Activated CD8-positive, alpha-beta memory T cell treated with anti-CD3 and anti-CD28 coated beads, Interleukin-2, amount 10 ng/mL, durations not matched to agents 7 days and 5 days (primary cell): ENCODE results near the gene OR52K1. TPM values are rescaled to one million over a fixed set of nuclear protein-coding genes. Genes with fewer than 3 reads are reported as not detected.

Source experiments
- total RNA-seq, 2 experiments: library from RNA; stranded (reverse); gene quantifications; one replicate each; pipeline ENCODE4 v1.2.3, GENCODE V29; 2021

The OR52K1 gene
- total RNA-seq, 2 experiments from 2014 or later: not detected

Other genes with a start within 250 kb of the OR52K1 start
- not detected for gene OR52B4, start 114.3 kb upstream of the OR52K1 start, total RNA-seq
- gene TRIM21, start 88.9 kb upstream of the OR52K1 start, total RNA-seq: 10 to 100 TPM; 56.0 to 68.7 TPM
- not detected for gene OR52K2, start 33.4 kb upstream of the OR52K1 start, total RNA-seq
- gene OR52M1, start 62.5 kb downstream of the OR52K1 start, total RNA-seq: not detected
- not detected for gene OR52I2, start 99.1 kb downstream of the OR52K1 start, total RNA-seq
- not detected for gene OR52I1, start 111.4 kb downstream of the OR52K1 start, total RNA-seq
- 10 to 100 TPM; 14.9 to 15.9 TPM for gene TRIM68, start 125.6 kb downstream of the OR52K1 start, total RNA-seq
- not detected for gene OR51D1, start 154.8 kb downstream of the OR52K1 start, total RNA-seq
- gene OR51E1, start 161.3 kb downstream of the OR52K1 start, total RNA-seq: not detected
- not detected for gene OR51E2, start 215.2 kb downstream of the OR52K1 start, total RNA-seq
- not detected for gene MMP26, start 222.1 kb downstream of the OR52K1 start, total RNA-seq